ENCODE measurements around the gene TCF19. TPM values are rescaled to one million over a fixed set of nuclear protein-coding genes. Genes with fewer than 3 reads are reported as not detected.

TCF19 gene
- total RNA-seq, 4 donors from 2014 or later = 2.3 to 6.7 (median 5.8) TPM

DNA sequence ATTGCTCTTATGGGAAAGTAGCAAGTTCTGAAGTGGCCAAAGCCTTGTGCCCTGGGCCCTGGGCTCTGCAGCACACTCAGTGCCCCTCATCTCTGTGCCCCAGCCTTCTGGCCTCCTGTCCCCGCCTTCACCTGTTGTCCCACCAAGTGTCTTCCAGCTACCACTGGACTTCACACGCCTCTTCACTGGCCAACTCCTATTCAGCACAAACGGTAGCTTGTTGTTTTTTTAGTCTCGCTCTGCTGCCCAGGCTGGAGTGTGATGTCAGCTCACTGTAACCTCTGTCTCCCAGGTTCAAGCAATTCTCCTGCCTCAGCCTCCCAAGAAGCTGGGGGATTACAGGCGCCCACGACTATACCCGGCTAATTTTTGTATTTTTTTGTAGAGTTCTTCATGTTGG, 5.6 kb upstream of the TCF19 start:
- H3K9me3 ChIP-seq = no peaks in the 10 kb centered on the region
- H3K4me1 ChIP-seq = peaks cover 6 to 13% (median 12%) of the 10 kb centered on the region in 4 donors
- H3K36me3 ChIP-seq = peaks cover 4 to 55% (median 48%) of the 10 kb centered on the region in 4 donors
- WGBS = 88% methylated on average over 7 of the region's 7 CpGs
- intact Hi-C loops (cut with DNase I) = no loop called here
- H3K27ac ChIP-seq (replicated peaks in 1 of 4) = no peak overlapping the region
- DNase-seq (ENCODE audit: extremely low spot score) = no peak
- no peaks in the 10 kb centered on the region for H3K27me3 ChIP-seq
- H3K4me3 ChIP-seq = no peak overlapping the region
- TF ChIP-seq EP300 (IDR thresholded peaks at IDR 0.05) (no peak), POLR2A (IDR thresholded peaks at IDR 0.05; ENCODE audit: low read depth) (no peak), POLR2AphosphoS5 (IDR thresholded peaks at IDR 0.05) (no peak)
- TF ChIP-seq, protein P1, sequence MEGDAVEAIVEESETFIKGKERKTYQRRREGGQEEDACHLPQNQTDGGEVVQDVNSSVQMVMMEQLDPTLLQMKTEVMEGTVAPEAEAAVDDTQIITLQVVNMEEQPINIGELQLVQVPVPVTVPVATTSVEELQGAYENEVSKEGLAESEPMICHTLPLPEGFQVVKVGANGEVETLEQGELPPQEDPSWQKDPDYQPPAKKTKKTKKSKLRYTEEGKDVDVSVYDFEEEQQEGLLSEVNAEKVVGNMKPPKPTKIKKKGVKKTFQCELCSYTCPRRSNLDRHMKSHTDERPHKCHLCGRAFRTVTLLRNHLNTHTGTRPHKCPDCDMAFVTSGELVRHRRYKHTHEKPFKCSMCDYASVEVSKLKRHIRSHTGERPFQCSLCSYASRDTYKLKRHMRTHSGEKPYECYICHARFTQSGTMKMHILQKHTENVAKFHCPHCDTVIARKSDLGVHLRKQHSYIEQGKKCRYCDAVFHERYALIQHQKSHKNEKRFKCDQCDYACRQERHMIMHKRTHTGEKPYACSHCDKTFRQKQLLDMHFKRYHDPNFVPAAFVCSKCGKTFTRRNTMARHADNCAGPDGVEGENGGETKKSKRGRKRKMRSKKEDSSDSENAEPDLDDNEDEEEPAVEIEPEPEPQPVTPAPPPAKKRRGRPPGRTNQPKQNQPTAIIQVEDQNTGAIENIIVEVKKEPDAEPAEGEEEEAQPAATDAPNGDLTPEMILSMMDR (IDR thresholded peaks at IDR 0.05) = no peak

DNA sequence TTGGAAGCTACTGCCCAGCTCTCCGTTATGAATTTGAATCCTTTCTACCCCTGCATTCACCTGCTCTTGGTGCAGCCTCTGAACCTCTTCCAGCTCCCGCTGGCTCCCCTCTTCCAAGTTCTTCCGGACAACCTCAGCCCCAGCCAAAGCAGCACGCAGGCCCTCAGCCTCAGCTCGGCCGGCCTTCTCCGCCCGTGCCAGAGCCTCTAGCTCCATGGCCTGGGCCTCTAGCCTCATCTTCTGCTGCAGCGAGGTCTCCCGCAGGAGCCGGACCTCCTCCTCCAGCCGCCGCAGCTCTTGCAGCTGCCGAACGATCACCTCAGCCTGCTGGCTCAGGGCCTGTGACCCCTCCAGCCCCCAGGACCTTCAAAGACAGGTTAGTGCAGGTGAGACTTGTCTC, 4.0 kb upstream of the TCF19 start:
- DNase-seq (ENCODE audit: extremely low spot score) = no peak
- intact Hi-C loops (cut with DNase I) = no loop called here
- Histone ChIP-seq H3K36me3 (peaks cover 4 to 46% (median 42%) of the 10 kb centered on the region in 4 donors), H3K27ac (replicated peaks in 1 of 4) (no peak overlapping the region), H3K4me1 (peaks cover 14 to 23% (median 21%) of the 10 kb centered on the region in 4 donors), H3K4me3 (no peak overlapping the region), H3K9me3 (no peaks in the 10 kb centered on the region), H3K27me3 (no peaks in the 10 kb centered on the region)
- TF ChIP-seq, protein P1 (IDR thresholded peaks at IDR 0.05) = no peak
- TF ChIP-seq EP300 (IDR thresholded peaks at IDR 0.05) (no peak), POLR2AphosphoS5 (IDR thresholded peaks at IDR 0.05) (no peak), POLR2A (IDR thresholded peaks at IDR 0.05; ENCODE audit: low read depth) (no peak)
- WGBS = 89% methylated on average over 11 of the region's 15 CpGs

DNA sequence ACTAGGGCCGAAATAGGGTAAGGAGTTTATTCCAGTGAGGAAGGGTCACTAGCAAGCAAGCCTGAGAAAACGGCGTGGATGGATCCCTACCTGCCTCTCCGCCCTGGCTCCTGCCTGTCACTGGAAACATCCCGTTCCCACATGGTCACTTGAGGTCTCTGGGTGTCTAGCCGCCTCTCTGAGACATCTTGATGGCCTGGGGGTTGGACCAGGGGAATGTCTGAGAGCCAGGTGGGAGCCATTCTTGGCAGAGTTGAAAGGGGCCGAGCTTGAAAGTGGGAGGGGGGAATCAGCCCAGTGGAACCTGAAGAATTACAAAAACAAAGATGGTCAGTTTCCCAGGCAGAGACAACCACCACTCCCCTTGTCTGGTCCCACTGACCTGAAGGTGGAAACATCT, 1.7 kb upstream of the TCF19 start:
- 97% methylated on average over 7 of the region's 7 CpGs for WGBS
- Histone ChIP-seq H3K27ac (replicated peaks in 1 of 4) (no peak overlapping the region), H3K27me3 (no peaks in the 10 kb centered on the region), H3K36me3 (peaks cover 4 to 29% (median 25%) of the 10 kb centered on the region in 4 donors), H3K9me3 (no peaks in the 10 kb centered on the region), H3K4me3 (no peak overlapping the region), H3K4me1 (peaks cover 16 to 28% (median 26%) of the 10 kb centered on the region in 4 donors)
- TF ChIP-seq, protein P1 (IDR thresholded peaks at IDR 0.05) = no peak
- TF ChIP-seq POLR2A (IDR thresholded peaks at IDR 0.05; ENCODE audit: low read depth) = no peak
- TF ChIP-seq EP300 (IDR thresholded peaks at IDR 0.05) = no peak
- TF ChIP-seq POLR2AphosphoS5 (IDR thresholded peaks at IDR 0.05) = no peak
- DNase-seq (ENCODE audit: extremely low spot score) = no peak
- intact Hi-C loops (cut with DNase I) = no loop called here

DNA sequence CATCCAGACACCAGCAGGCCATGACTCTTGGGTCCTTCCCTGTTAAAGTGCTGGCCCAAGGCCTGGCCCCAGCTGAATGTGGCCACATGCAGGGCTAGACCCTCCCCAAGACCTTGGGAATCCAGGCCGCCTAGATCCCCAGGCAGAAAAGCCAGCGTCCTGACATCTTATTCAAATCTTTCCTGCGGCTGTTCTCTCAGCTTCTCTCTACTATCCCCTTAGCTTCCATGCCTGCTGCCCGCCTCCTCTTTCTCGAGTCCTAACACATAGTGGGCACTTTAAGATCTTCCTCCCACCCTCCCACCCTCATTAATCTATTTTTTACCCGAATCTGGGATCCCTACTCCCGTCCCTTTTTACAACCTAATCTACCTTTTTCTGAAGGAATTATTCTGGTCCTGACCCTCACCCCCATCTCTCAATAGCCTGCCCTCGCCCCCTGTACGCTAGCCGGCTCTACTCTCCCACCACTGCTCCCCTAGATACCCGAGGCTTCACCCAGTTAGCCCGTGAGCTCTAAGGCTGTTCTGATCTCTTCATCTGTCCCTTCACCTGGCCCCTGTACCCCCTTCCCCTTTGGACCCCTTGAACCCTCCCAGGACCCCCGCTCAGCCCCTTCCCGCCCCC, 763 bp upstream of the TCF19 start, which contains the start of gene CCHCR1:
CCHCR1 (minus strand) TSS at position 290 of the 627 bp plus-strand sequence; CDS start at position 88, 202 bp downstream.
- WGBS = 10% methylated on average over 13 of the region's 14 CpGs
- TF ChIP-seq EP300 (IDR thresholded peaks at IDR 0.05) (no peak), POLR2AphosphoS5 (IDR thresholded peaks at IDR 0.05) (no peak)

DNA sequence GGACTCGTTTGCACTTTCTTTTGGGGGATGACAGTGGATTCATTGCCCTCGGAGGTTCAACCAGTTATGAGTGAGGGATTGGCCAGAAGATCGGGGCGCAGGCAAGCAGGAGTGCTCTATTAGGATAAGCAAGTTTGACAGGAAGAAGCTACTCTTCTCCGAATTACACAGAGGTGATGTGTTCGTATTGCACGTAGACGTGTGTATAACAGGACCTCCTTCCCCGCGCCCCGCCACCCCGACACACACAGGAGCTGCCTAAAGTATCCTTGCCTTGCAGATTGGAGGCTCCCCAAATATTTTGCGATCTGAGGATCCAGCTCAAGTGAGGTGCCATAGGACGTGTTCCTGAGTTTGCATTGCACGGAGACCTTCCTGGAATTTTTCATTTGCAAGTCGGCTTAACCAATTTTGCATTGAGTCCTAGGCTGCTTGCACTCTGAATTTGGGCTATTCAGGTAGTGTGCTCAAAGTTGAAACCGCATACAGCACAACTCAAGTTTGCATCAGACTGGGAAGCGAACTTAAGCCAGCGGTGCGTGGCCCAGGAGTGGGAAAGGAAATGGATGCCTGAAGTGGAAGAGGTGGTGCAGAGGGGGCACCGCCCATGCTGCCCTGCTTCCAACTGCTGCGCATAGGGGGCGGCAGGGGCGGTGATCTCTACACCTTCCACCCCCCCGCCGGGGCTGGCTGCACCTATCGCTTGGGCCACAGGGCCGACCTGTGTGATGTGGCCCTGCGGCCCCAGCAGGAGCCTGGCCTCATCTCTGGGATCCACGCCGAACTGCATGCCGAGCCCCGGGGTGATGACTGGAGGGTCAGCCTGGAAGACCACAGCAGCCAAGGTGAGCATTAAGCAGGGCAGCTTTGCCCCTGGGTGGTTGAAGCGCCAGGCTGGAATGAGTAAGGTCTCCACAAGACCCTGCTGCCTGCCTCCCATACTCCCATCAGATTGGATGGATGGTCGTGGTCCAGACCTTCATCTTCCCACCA, 770 bp downstream of the TCF19 start:
- Histone ChIP-seq H3K4me3 (peak overlapping the region; percentile 60 to 71 (median 69)), H3K27ac (replicated peaks in 1 of 4) (peak overlapping the region; percentile 77 to 84 (median 81)), H3K4me1 (peaks cover 16 to 28% (median 26%) of the 10 kb centered on the region in 4 donors), H3K36me3 (peaks cover 4 to 33% (median 26%) of the 10 kb centered on the region in 4 donors), H3K27me3 (no peaks in the 10 kb centered on the region), H3K9me3 (no peaks in the 10 kb centered on the region)
- WGBS = 9% methylated on average over 21 of the region's 35 CpGs
- intact Hi-C loops (cut with DNase I) = no loop called here
- DNase-seq (ENCODE audit: extremely low spot score) = no peak
- no peak for TF ChIP-seq POLR2A (IDR thresholded peaks at IDR 0.05; ENCODE audit: low read depth)
- no peak for TF ChIP-seq EP300 (IDR thresholded peaks at IDR 0.05)
- TF ChIP-seq, protein P1 (IDR thresholded peaks at IDR 0.05) = no peak
- no peak for TF ChIP-seq POLR2AphosphoS5 (IDR thresholded peaks at IDR 0.05)

More for the DNA sequence above, 763 bp upstream of the TCF19 start, which contains the start of gene CCHCR1:
- Histone ChIP-seq H3K27ac (replicated peaks in 1 of 4) (peak within 1 kb of the TSS; percentile 77 to 84 (median 81)), H3K9me3 (no peaks in the 10 kb centered on the region), H3K36me3 (peaks cover 4 to 38% (median 31%) of the 10 kb centered on the region in 4 donors), H3K4me1 (peaks cover 16 to 28% (median 26%) of the 10 kb centered on the region in 4 donors), H3K27me3 (no peaks in the 10 kb centered on the region), H3K4me3 (peak within 1 kb of the TSS; percentile 60 to 71 (median 69))
- intact Hi-C loops (cut with DNase I) = no loop called here
- no peak for DNase-seq (ENCODE audit: extremely low spot score)

All from esophagus muscularis mucosa (tissue), 4 donors.